Fibroblast of peridontal ligament (primary cell): ENCODE data around the gene SLC15A3.

Experiments used
- DNase-seq: peaks from one replicate; pipeline ENCODE4 v3.0.0-alpha.2; 2010; ENCODE audit errors: extremely low read depth

Gene SLC15A3

GRCh38 chr11:60951904-60952741 is at the start of gene SLC15A3:
SLC15A3 (minus strand) TSS chr11:60952176; CDS start chr11:60951551, 625 bp downstream.
- peak; percentile 59 for DNase-seq

- DNase-seq: no peak
These were observed 48.5 kb upstream of the SLC15A3 start for GRCh38 chr11:61000426-61000825.

DNA sequence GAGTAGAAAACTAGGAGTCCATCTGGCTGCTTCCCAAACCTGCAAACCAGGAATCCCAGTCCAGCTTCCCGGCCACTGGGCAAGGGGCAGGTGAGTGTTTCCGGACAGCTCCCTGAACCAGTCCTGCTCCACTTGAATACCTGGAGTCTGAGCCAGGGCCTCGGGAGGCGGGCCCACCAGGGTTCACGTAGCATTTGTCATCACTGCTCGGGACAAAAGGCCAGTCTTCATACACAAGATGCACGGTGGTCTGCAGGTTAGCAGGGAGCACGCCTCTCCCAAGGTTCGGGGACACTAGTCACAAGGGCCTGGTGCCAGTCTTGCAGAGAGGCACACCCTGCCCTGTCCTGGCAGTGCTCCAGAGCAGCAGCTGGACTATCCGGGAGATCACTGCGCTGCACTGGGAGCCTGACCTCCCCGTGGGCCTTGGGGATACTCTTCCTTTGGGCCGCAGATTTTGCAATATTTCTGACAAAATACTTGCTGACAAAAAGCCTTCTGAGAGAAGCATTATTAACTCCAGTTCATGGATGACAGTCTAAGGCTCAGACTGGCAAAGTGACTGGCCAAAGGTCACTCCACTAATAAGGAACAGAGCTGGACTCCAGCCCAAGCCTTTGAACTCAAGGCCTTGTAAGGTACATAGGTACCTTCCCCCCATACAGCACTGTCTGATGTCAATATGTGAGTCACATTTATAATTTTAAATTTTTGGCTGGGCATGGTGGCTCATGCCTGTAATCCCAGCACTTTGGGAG is 44.6 kb upstream of the SLC15A3 start:
- no peak for DNase-seq

DNA sequence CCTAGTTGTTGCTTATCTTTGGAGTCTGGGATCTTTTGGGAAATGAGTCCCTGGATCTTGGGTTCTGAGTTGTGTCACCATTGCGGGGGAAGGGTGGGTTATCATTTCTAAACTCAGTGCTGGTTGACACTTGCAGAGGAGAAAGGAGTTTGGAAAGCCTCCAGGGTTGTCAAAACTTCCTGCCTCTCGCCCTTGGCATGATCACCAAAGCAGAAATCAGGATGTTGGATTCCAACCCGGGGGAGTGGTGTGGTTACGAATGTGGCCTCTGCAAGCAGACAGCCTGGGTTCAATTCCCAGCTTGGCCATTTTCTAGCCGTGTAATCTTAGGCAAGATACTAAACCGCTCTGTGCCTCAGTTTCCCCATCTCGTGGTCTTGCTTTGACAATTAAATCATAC is 43.8 kb upstream of the SLC15A3 start:
- DNase-seq: no peak

DNA sequence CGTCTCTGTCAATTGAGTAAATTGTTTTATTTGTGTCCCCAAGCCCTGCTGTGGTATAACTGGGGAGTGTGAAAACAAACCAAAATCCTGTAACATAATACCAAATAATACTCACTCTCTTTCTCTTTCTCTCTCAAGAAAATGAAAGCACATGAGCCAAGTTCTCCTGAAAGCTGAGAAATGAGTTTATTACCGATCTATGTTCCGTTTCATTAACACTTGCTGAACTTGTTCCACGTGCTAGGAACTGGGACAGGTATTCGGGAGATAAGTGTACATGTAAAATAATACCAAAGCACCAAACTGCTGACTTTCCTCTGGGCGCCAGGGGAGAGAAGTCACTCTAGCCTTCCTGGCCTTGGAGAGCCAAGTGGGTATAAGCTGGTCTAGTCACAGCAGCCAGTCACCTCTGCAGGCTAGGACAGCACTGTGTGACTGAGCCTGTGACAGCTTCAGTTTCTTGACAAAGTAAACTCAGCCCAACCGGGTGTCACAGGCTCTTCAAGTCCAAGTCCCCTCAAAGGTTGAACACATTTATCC is 42.6 kb upstream of the SLC15A3 start:
- DNase-seq: peak; percentile 2

DNA sequence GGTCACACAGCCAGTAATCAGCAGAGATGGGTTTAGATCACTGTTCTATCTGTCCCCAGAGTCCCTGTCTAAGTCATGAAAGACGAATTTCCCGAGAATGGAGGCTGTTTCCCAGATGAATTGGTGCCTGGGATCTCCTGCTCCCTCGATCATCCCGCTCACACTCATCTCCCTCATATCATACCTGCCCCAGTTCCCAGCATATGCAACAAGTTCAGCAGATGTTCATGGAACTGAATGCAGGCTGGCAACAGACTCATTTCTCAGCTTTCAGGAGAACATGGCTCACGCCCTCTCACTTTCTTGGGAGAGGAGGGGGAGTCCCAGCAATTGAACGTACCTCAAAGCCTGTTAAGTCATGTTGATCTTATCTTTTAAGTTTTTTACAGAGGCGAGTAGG is 41.6 kb upstream of the SLC15A3 start:
- DNase-seq: no peak

GRCh38 chr11:60992842-60993409 is 41.0 kb upstream of the SLC15A3 start:
- no peak for DNase-seq

DNA sequence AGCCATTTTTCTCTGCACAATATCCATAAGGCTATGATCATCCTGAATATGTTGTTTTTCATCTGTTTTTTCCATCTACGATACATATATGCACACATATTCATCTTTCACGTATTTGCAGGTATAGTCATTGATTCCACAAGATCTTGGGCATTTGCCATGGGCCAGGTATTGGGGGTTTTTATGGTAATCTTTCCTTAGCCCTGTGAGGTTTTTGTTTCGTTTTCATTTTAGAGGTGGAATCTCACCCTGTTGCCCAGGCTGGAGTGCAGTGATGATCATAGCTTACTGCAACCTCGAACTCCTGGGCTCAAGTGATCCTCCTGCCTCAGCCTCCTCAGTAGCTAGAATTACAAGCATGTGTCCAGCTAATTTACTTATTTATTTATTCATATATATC is 39.5 kb upstream of the SLC15A3 start:
- no peak for DNase-seq

DNA sequence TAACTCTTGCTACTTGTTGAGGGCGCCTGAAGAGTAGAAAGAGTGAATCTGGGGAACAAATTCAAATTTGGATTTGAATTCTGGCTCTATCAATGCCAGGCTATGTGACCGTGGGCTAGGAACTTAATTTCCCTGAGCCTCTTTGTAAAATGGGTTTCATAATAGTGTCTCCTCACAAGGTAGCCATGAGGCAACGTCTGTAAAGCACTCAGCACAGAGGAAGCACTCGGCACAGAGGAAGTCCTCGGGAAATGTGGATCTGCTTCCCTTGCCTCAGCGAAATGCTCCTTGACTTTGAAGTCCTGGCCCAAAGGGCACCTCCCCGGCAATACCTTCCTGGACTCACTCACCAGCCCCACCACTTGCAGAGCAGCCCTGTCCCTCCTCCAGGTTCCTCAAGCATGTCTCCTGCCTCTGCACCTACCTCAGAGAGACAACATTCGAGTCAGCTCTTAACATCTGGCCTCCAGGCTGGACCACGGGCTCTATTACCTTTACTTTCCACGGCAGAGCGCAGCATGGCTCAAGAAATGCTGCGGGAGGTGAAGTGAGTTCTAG is 37.2 kb upstream of the SLC15A3 start:
- no peak for DNase-seq

DNA sequence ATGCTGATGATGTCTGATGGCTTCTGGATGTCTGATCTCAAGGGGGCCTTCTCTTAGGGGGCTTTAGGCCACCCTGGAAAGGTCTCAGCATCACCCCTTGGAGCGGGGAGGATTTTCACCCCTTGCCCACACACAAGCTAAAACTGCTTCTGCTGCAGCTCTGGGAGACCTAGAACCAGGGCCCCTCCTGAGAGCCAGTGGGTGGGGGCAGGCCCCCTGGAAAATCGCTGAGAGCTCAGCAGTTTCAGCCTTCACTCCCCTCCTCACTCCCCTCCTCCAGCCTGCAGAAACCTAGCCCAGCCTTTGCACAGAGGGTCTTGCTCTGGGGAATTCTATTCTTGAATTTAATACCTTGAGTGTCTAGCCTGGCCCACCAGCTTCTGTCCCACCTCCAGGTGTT is 36.7 kb upstream of the SLC15A3 start:
- DNase-seq: no peak

GRCh38 chr11:60987577-60988277 is 35.8 kb upstream of the SLC15A3 start:
- DNase-seq: no peak

DNA sequence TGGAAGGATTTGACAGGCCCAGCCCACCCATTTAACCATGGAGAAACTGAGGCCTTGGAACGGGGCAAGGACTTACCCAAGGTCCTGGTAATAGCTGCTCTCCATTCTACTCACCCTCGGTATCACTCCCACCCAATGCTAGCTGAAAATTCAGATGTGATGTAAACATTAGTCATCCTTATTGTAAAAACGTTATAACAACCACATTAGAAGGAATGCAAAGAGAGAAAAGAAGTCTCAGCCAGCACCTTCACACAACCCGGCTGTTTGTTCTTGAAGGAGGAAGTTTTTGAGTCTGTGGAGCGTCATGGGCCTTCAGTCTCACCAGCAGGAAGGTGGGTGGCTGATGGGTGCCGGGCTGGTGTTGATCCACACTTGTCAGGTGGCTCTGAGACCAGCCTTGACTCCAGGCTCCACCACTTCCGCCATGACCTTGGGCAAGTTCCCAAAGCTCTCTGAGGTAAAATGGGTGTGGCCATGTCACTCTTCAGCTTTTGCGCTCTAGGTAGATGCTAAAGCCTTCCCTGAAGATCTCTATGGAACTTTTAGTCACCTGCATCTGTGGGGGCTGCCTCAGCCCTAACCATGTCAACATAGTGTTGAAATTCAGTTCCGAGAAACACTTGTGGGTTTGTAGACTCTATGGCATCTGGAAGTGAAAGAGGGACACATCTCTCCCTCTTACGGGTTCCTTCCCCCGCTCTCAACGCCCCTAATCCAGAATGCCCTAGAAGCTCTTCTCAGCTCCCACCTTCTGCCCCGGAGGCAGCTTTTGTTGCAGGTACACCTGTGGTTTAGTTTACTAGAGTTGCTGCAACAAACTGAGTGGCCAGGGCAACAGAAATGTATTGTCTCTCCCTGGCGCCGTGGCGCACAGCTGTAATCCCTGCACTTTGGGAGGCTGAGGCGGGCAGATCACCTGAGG is 34.3 kb upstream of the SLC15A3 start:
- DNase-seq: peak; percentile 2

GRCh38 chr11:60985501-60985900 is 33.5 kb upstream of the SLC15A3 start:
- no peak for DNase-seq

DNA sequence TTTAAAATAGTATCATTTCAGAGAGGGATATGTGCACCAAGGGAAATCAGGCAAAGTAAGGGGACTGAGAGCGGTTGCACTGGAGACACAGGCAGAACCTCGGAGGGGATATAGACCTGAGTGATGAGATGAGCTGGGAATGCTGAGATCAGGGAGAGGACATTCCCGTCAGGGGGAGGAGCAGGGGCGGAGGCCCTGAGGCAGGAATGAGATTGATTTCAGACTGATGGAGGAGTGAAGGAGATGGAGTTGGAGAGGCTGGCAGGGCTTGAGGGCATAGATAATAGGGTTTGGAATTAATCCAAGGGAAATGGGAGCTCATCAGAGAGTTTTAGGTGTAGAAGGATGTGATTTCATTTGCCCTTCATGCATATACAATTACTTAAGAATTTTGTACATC is 32.7 kb upstream of the SLC15A3 start:
- no peak for DNase-seq

- no peak for DNase-seq
These were observed 32.2 kb upstream of the SLC15A3 start for GRCh38 chr11:60984149-60984548.

GRCh38 chr11:60982184-60982583 is 30.2 kb upstream of the SLC15A3 start:
- DNase-seq: no peak

- DNase-seq: no peak
These were observed 29.5 kb upstream of the SLC15A3 start for GRCh38 chr11:60981515-60981914.

GRCh38 chr11:60978546-60979380 is 26.8 kb upstream of the SLC15A3 start:
- DNase-seq: no peak

DNA sequence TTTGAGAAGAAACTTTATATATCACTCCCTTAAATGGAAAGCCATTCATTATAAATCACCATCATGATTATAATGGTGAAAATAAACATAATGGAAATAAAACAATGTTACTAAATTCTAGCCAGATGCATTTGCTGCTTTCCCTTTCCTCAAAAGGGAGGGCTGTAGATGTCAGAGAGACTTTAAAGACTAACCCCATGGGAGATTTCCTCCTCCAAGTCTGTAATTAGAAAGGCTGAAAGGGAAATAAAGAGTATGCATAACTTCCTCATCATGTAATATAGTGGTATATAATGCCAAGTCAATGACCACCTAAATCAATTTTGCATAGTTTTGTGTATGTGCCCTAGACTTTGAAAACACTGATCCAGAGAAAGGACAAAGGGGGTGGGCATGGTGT is 25.9 kb upstream of the SLC15A3 start:
- no peak for DNase-seq

- no peak for DNase-seq
These were observed 25.2 kb upstream of the SLC15A3 start for GRCh38 chr11:60977224-60977623.
